Measurements from ENCODE around the gene SPRR2A. TPM values are rescaled to one million over a fixed set of nuclear protein-coding genes. Genes with fewer than 3 reads are reported as not detected.

SPRR2A gene
- total RNA-seq, 1 donor from 2014 or later: 74.6 TPM

- no peaks in the 10 kb centered on the region for H3K9me3 ChIP-seq
These were observed 30.3 kb upstream of the SPRR2A start for GRCh38 chr1:153087652-153088051.

DNA sequence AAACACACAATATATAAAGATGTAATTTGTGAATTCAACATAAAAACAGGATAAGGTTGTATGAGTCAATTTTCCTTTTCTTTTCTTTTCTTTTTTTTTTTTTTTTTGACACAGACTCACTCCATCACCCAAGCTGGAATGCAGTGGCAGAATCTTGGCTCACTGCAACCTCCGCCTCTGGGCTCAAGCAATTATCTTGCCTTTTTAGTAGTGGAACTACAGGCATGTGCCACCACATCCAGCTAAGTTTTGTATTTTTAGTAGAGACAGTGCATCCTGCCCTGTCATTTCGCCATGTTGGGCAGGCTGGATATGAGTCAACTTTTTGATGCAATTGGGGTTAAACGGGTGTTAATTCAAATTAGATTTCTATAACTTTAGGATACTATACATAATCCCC is 24.4 kb upstream of the SPRR2A start:
- Histone ChIP-seq H3K27me3 (no peaks in the 10 kb centered on the region), H3K4me3 (no peak overlapping the region), H3K36me3 (no peaks in the 10 kb centered on the region), H3K4me1 (no peaks in the 10 kb centered on the region), H3K9me3 (no peaks in the 10 kb centered on the region), H3K27ac (no peak overlapping the region)
- DNase-seq (ENCODE audit: extremely low spot score in 2 of 2): no peak
- no peak for TF ChIP-seq POLR2A (IDR thresholded peaks at IDR 0.05)
- TF ChIP-seq, protein P1, sequence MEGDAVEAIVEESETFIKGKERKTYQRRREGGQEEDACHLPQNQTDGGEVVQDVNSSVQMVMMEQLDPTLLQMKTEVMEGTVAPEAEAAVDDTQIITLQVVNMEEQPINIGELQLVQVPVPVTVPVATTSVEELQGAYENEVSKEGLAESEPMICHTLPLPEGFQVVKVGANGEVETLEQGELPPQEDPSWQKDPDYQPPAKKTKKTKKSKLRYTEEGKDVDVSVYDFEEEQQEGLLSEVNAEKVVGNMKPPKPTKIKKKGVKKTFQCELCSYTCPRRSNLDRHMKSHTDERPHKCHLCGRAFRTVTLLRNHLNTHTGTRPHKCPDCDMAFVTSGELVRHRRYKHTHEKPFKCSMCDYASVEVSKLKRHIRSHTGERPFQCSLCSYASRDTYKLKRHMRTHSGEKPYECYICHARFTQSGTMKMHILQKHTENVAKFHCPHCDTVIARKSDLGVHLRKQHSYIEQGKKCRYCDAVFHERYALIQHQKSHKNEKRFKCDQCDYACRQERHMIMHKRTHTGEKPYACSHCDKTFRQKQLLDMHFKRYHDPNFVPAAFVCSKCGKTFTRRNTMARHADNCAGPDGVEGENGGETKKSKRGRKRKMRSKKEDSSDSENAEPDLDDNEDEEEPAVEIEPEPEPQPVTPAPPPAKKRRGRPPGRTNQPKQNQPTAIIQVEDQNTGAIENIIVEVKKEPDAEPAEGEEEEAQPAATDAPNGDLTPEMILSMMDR (IDR thresholded peaks at IDR 0.05): no peak
- TF ChIP-seq POLR2AphosphoS5 (IDR thresholded peaks at IDR 0.05; ENCODE audit: insufficient read depth in 1 of 2, low read depth in 1 of 2): no peak
- intact Hi-C loops (cut with DNase I): no loop called here

More at GRCh38 chr1:153087652-153088051, 30.3 kb upstream of the SPRR2A start:
- intact Hi-C loops (cut with DNase I): no loop called here
- Histone ChIP-seq H3K4me1 (no peaks in the 10 kb centered on the region), H3K36me3 (no peaks in the 10 kb centered on the region), H3K27me3 (no peaks in the 10 kb centered on the region), H3K4me3 (no peak overlapping the region), H3K27ac (no peak overlapping the region)
- TF ChIP-seq, protein P1 (IDR thresholded peaks at IDR 0.05): no peak
- no peak for TF ChIP-seq POLR2A (IDR thresholded peaks at IDR 0.05)
- no peak for TF ChIP-seq POLR2AphosphoS5 (IDR thresholded peaks at IDR 0.05; ENCODE audit: insufficient read depth in 1 of 2, low read depth in 1 of 2)
- DNase-seq (ENCODE audit: extremely low spot score in 2 of 2): no peak

GRCh38 chr1:153072806-153073726 is 15.8 kb upstream of the SPRR2A start:
- H3K4me1 ChIP-seq: no peaks in the 10 kb centered on the region
- H3K4me3 ChIP-seq: no peak overlapping the region
- TF ChIP-seq POLR2A (IDR thresholded peaks at IDR 0.05): no peak
- TF ChIP-seq, protein P1 (IDR thresholded peaks at IDR 0.05): no peak
- TF ChIP-seq POLR2AphosphoS5 (IDR thresholded peaks at IDR 0.05; ENCODE audit: insufficient read depth in 1 of 2, low read depth in 1 of 2): no peak
- intact Hi-C loops (cut with DNase I): no loop called here
- H3K36me3 ChIP-seq: no peaks in the 10 kb centered on the region
- no peaks in the 10 kb centered on the region for H3K27me3 ChIP-seq
- DNase-seq (ENCODE audit: extremely low spot score in 2 of 2): no peak
- H3K27ac ChIP-seq: no peak overlapping the region
- H3K9me3 ChIP-seq: no peaks in the 10 kb centered on the region

DNA sequence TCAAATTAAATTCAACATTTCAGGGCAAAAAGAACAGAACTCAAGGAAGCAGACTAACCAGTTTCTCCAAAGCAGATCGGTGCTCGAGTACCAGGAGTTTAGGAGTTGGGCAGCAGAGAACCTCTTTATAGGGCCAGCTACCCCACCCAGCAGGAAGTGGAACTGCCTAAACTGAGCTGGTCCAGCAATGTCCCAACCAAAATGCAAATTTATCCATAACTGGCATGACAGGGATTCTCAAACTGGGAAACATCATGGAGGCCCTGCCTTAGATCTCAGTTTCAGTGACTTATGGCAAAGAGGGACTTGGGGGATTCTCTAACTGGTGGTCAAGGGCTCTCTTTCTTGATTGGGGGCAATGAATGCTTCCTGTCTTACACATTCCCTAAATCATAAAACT is 14.2 kb upstream of the SPRR2A start, which contains the start of gene SPRR2B:
Gene SPRR2B, minus strand, starts transcription at position 101 of the 400 bp plus-strand sequence. CDS start 772 bp downstream, outside the sequence.
- Histone ChIP-seq H3K27me3 (no peaks in the 10 kb centered on the region), H3K9me3 (no peaks in the 10 kb centered on the region), H3K4me3 (no peak within 1 kb of the TSS), H3K36me3 (no peaks in the 10 kb centered on the region), H3K4me1 (no peaks in the 10 kb centered on the region), H3K27ac (no peak within 1 kb of the TSS)
- intact Hi-C loops (cut with DNase I): no loop called here
- no peak for TF ChIP-seq POLR2AphosphoS5 (IDR thresholded peaks at IDR 0.05; ENCODE audit: insufficient read depth in 1 of 2, low read depth in 1 of 2)
- DNase-seq (ENCODE audit: extremely low spot score in 2 of 2): no peak

GRCh38 chr1:153070243-153070642 is 12.9 kb upstream of the SPRR2A start:
- no peaks in the 10 kb centered on the region for H3K27me3 ChIP-seq
- no peak for TF ChIP-seq POLR2A (IDR thresholded peaks at IDR 0.05)
- TF ChIP-seq, protein P1 (IDR thresholded peaks at IDR 0.05): no peak
- no peak for TF ChIP-seq POLR2AphosphoS5 (IDR thresholded peaks at IDR 0.05; ENCODE audit: insufficient read depth in 1 of 2, low read depth in 1 of 2)
- intact Hi-C loops (cut with DNase I): no loop called here
- no peaks in the 10 kb centered on the region for H3K9me3 ChIP-seq
- H3K4me3 ChIP-seq: no peak overlapping the region
- H3K4me1 ChIP-seq: no peaks in the 10 kb centered on the region
- H3K36me3 ChIP-seq: no peaks in the 10 kb centered on the region
- DNase-seq (ENCODE audit: extremely low spot score in 2 of 2): no peak
- H3K27ac ChIP-seq: no peak overlapping the region
